HG02623 (cell line): ENCODE results near the gene DBH.
"Not testable (repeated sequence)": the region's sequence is repeated elsewhere in the genome, so short reads cannot be mapped to it uniquely, and the experiment has no call there.

Experiments
- ATAC-seq: cut with Tn5 transposase; IDR thresholded peaks from one replicate; pipeline ENCODE4 v1.9.1; 2021; ENCODE audit warnings: moderate library complexity; ENCODE audit not compliant: unreplicated experiment

Gene DBH

DNA sequence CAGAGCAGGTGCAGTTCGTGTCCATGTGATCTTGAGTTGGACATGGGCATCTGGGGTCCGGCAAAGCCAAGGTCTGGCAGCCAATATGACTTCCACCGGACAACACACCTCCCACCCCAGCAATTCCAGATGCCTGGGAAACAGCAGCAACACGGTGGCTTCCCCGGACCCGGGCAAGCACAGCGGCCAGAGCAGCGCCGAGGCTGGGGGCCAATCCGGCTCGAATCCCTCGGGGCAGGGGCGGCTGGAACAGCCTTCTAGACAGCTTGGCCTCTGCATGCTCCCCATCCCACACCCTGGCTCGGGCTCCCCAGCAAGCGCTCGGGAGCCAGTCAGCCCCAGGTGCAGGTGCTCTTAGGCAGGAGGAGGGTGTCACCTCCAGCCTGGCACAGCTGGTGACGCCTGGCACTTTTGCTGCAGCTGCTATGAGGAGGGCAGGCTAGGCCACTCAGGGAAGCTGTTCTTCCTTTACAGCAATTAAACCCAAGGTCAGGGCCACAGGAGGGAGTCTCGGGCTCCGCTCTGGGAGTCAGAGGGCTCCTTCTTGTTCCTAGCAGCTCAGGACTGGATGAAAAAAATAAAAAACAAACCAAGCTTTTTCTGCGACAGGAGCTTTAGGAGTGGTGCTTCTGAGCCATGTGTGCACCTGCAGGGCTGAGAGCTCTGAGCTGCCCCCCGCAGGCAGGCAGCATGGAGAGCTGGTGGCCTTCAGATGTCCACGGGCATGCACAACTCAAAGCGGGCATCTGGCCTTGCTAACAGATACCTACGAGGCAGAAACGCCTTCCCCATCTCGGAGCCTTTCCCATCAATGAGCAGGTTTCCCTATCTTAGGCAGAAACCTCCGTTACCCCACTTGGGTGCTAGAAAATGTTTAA is 28.2 kb downstream of the DBH start:
- ATAC-seq, result no peak

DNA sequence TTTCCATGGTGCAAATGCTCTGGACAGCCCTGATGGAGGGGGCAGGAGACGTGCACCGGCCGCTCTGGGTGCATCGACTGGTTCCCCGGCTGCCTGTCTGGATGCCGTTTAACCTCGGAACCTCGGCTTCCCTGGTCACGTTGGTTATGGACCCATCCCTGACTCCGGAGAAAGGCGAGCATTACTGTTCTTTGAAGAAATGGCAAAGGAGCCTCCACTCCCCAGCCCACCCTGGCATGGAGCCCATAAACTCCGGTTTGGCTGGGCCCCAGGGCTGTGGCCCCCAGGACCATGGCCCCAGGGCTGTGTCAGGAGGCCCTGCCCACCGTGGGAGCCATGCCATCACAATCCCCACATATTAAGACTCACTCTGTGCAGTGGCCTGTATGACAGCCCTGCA is 28.9 kb downstream of the DBH start:
- no peak for ATAC-seq

DNA sequence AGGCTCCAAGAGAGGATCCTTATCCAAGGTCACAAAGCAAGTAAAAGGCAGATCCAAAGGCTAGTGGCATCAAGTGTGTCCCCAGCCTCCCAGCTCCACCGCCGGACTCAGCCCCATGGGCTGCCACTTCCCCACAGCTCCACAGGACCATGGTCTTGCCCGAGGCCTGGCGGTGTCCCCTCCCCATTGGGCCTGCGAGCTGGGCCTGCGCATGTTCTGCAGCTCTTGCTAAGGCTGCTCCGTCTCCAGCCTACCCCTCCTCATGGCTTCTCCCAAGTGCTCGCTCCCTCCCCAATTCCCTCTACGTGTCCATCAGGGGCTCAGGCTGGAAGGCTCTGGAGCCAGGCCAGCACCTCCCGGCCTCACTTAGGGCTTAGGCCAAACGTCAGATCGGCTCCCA is 29.4 kb downstream of the DBH start:
- no peak for ATAC-seq

GRCh38 chr9:133666387-133666786 is 30.2 kb downstream of the DBH start:
- no peak for ATAC-seq

GRCh38 chr9:133666845-133667244 is 30.7 kb downstream of the DBH start:
- no peak for ATAC-seq

GRCh38 chr9:133667759-133668450 is 31.7 kb downstream of the DBH start:
- ATAC-seq, result no peak

DNA sequence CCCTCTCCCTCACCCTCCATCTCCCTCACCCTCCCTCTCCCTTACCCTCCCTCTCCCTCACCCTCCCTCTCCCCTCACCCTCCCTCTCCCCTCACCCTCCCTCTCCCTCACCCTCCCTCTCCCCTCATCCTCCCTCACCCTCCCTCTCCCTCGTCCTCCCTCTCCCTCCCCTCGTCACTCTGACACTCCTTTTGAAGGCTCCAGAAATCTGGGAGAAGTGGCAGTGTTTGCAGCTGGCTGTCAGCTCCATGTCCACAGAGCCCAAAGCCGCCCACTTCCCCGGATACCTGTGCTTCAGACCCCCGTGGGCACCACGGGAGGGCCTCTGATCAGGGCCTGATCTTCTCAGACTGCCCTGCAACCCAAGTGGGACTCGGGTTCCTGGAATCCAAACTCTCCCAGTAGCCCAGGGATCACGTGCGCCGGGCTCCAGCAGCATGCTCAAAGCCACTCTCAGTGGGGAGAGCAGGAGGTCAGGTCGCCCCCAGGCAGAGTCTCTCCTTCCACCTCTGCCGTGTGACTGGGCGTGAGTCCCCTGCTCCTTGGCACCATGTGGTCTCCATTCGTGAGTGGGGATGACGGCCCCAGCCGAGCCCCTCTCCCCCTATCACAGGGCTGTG is 33.1 kb downstream of the DBH start:
- ATAC-seq, result no peak

DNA sequence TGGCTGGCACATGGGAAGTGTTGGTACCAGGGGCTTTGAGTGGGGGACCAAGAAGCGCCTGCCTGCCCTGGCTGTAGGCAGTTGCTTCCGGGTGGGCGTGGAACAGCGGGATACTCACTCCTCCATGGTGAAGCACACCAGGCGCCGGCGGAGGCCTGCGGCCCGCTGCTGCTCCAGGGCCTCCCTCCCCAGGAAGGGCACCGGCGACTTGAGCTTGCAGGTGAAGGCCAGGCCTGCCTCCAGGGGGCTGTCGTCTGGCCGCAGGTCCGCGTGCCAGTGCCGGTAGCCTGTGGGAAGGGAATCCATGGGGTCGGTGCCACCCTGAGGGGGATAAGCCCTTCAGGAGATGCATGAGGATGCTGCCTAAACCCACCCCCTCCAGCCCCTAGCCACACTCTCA is 34.3 kb downstream of the DBH start:
- no peak for ATAC-seq

GRCh38 chr9:133671371-133671770 is 35.2 kb downstream of the DBH start:
- ATAC-seq, result no peak

DNA sequence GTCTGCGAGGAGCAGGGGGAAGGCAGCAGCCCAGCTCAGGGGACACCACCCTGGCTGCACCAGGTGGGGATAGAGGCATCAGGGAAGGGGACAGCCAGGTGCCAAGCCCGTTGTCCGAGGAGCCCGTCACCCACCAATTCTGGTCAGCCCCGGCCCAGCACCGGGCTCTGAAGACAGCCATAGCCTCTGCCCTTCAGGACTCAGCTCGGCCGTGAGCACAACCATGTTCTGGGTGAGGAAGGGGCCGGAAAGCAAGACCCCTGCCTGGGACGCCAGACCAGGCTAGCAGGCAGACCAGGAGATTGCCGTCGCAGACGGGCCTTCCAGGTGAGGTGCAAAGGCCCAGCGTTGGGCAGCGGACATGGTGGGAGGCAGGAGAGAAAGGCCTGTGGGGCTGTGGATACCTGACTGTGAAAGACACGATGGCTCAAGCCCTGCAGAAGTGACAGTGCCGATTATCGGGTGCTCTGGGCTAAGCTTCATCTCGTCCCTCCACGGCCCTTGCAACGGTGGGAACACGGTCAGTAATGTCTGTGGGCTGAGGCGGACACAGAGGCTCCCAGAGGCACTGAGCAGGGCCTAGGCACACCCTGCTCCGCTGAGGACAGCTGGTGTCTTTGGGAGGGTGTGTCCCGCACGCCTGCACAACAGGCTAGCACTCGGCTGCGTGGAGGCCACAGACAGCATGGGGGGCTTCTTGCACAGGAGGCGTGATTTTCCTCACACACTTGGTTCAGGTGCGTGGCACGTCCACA is 36.5 kb downstream of the DBH start:
- ATAC-seq, result no peak

GRCh38 chr9:133673258-133673655 is 37.1 kb downstream of the DBH start:
- ATAC-seq, result no peak

- no peak for ATAC-seq
Observed at GRCh38 chr9:133674091-133674490, 37.9 kb downstream of the DBH start.

DNA sequence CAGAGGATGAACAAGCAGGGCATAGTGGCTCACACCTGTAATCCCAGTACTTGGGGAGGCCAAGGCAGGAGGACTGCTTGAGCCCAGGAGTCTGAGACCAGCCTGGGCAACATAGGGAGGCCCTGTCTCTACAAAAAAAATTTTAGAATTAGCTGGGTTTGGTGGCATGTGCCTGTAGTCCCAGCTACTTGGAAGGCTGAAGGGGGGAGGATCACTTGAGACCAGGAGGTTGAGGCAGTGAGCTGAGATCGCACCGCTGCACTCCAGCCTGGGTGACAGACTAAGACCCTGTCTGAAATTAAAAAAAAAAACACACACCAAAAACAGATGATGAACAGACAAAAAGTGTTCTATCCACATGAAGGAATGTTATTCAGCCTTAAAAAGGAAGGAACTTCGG is 39.6 kb downstream of the DBH start:
- ATAC-seq, result not testable (repeated sequence)

GRCh38 chr9:133676450-133676849 is 40.3 kb downstream of the DBH start:
- no peak for ATAC-seq

- no peak for ATAC-seq
Observed at GRCh38 chr9:133677126-133678010, 41.2 kb downstream of the DBH start.

DNA sequence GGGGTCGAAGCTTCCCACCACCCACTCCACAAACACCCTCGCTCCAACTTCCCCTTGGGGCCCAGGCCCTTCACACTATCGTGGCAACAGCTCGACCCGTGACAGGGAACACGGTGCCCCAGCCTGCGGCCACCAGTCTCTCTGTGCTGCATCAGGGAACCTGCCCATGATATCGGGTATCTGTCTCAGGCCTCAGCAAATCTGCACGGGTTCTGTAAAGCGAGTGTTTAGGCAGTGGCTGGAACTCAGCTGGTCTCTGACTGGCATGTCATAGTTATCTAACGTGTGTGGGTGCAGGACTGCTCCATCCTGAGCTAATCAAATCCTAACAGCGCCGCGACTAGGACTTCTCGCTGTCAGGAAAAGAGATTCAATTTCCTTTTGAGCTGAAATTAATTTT is 42.9 kb downstream of the DBH start:
- no peak for ATAC-seq

- ATAC-seq, result no peak
Observed at GRCh38 chr9:133679466-133680061, 43.4 kb downstream of the DBH start.

DNA sequence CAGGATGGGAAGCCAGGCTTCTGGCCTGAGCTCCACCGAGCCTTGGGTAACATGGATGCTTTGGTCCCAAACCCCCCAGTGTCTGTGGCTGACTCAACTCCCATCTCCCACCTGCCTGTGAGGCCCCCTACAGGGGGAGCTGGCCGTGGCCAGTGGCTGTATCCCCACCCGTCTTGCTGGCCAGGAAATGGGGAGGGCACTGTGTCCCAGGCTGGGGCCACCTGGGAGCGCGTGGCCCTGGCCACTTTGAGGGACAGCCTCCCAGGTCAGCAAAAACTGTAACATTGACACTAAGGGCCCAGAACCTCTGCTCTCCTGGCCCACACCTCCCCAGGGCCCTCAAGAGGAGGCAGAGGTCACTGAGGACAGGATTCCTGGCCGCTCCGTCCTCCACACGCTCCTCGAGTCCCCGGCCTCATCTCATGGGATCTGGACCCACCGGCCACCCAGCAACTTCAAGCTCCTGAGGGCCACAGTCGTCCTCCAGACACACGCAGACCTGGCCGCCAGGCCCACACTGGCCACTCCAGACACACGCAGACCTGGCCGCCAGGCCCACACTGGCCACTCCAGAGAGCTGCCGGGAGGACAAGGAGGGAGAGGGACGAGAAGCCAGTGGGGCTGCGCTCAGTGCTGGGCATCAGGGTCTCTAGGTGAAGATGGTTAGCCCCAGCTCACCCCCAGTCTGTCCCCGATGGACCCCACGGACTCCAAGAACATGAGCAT is 44.2 kb downstream of the DBH start:
- ATAC-seq, result no peak

GRCh38 chr9:133680976-133681657 is 45.0 kb downstream of the DBH start:
- no peak for ATAC-seq
